ENCODE measurements around the gene FMNL2.
"Not testable (repeated sequence)": the region's sequence is repeated elsewhere in the genome, so short reads cannot be mapped to it uniquely, and the experiment has no call there.

FMNL2 gene

DNA sequence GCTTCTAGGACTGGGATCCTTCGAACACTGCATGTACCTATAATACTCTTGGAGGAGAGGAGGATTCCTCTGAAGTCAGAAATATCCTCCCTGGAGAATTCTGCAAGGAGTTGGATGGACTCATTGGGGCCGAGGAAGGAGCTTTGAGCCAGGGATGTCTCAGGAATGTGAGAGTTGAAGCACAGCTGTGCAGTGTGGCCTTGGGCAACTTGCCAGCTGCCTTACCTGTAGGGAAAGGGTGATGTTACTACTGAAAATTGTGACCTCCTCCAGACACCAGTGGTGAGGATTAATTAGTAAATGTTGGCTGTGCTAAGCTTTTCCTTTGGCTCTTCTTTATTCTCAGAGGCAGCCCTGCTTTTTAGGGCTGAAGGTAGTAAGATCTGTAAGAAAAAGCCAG, 41.4 kb downstream of the FMNL2 start:
- DNase-seq (ENCODE audit: low read depth): no peak

DNA sequence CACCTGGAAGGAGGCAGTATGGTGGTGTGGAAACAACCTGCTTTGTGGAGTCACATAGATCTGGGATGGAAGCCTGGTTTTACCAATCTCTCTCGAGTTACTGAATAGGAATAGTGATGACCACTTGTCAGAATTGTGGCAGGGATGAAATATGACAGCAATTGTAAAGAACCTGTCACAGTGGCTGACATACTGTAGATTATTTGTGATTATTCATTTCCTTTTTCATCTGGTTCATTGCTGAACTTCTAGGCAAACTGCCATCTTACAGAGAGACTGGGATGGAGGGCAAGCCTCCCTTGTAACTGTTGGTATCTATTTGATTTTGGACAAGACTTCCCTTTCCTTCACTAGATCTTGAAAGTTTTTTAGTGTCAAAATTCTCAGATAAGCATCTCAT, 42.0 kb downstream of the FMNL2 start:
- no peak for DNase-seq (ENCODE audit: low read depth)

GRCh38 chr2:152379089-152379488, 44.1 kb downstream of the FMNL2 start:
- no peak for DNase-seq (ENCODE audit: low read depth)

GRCh38 chr2:152380261-152381055, 45.5 kb downstream of the FMNL2 start:
- no peak for DNase-seq (ENCODE audit: low read depth)

DNA sequence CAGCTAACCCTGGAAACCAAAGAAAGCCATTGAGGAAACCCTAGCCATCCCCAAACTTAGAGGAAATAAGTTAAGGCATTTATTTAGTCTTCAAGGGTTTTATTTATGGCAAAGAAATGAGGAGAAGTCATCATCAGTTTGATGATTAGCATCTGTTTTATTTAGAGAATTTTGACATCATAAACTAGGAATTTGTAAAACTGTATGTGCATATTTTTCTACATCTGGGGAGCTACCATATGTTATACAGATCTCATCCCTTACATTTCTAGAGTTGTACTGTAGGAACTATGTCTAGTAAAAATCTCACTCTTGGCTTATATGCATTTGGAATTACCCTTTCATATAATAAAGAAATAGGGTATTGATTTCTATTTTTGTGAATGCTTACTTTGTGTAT, 48.7 kb downstream of the FMNL2 start:
- DNase-seq (ENCODE audit: low read depth): peak; percentile 50

GRCh38 chr2:152384992-152385391, 50.0 kb downstream of the FMNL2 start:
- no peak for DNase-seq (ENCODE audit: low read depth)

DNA sequence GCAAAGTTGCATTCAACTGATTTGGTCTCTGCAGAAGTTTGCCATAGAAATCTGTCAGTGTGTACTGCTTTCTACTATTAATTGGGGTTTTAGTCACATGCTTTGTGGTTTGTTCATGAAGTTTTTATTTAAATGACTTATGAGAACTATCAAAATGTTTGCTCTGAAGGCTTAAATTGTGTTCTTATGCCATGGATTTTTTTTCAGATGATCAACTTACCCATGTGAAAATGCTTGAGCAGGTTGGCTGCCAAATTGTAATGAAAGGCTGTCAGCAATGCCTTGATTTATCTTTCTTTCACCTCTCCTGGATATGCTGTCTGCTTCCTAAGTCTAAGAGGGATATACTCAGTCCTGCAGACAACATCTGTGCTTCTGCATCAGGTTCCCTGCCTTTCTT, 50.7 kb downstream of the FMNL2 start:
- no peak for DNase-seq (ENCODE audit: low read depth)

DNA sequence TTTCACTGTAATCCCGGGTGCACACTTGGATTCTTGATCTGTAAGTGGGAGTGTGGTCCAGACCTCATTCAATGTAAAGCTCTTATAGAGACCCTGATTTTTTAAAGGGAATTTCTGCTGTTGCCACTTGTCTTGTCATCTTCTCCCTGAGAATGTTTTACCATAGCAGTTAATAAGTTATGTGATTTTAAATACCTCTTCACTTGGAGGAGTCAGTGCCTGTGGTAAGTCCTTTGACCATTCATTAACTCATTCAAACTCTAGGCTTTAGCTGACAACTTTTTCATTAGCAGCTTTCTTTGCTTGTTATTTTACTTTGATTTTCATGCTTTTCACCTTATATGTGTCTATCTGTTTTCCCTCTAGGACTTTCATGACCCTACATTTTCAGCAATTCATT, 51.3 kb downstream of the FMNL2 start:
- DNase-seq (ENCODE audit: low read depth): no peak

DNA sequence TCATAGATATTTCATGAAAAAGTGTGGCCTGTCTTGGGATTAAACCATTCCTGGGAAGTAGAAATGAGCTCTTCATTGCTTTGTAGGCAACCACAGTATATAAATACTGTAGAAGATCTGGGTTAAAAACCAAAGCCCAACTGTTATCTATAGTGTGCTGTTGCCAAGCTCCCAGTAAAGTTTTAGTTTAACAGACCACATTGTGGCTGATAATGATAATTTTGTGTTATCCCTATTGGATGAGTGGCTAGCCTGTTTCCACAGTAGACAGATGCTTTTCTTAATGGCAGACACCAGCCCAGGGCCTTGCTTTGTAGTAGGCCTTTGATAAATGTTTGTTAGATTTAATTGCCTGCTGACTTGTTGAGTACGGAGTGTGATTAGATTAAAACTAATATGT, 52.1 kb downstream of the FMNL2 start:
- DNase-seq (ENCODE audit: low read depth): no peak

GRCh38 chr2:152388269-152388668, 53.3 kb downstream of the FMNL2 start:
- not testable (repeated sequence) for DNase-seq (ENCODE audit: low read depth)

DNA sequence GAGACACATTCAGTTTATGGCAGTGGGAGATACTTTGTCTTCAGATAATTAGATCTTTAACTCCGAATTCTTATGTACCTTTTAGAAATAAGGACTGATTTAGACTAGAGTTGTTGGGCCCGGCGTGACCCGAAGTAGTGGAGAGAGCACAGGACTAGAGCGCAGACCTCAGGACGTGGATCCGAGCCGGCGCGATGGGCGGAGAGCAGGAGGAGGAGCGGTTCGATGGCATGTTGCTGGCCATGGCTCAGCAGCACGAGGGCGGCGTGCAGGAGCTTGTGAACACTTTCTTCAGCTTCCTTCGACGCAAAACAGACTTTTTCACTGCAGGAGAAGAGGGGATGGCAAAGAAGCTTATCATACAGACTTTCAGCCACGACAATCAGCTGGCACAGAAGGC, 54.5 kb downstream of the FMNL2 start:
- DNase-seq (ENCODE audit: low read depth): no peak

- DNase-seq (ENCODE audit: low read depth): no peak
Observed at GRCh38 chr2:152390837-152391236, 55.9 kb downstream of the FMNL2 start.

DNA sequence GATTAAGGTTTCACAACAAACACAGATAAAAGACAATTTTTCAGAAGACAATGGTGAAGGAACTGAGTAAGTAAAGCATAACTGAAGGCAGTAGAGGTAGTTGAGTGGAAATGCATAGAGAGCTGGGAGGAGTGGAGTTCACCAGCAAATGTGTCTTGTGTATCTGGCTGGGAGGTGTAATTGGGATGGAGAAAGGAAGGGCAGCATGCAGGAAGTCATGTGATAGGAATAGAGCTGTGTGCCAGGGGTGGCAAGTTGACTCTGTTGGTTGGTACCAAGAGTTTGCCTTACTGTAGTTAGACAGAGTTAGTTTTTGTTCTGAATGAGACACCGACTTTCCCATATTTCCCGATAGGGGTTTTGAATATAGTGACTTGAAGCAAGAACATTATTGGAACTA, 56.3 kb downstream of the FMNL2 start:
- no peak for DNase-seq (ENCODE audit: low read depth)

DNA sequence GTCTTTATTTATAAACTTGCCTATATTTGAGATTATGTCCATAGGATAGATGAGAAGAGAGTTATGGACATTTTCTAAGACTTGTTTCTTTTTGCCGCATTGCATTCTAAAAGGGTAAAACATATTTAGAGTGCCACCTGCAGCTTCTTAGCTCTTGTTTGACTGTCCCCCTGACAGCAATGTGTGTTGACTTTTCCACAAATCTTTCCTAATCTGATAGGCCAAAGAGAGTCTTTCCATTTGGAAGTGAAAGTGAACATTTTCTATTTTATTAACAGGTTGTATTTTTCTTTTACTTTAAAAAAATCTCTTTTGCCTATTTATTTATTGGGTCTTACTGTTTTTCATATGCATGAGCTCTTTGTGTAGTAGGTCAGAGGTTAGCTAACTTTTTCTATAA, 58.4 kb downstream of the FMNL2 start:
- DNase-seq (ENCODE audit: low read depth): no peak

GRCh38 chr2:152394326-152394725, 59.4 kb downstream of the FMNL2 start:
- no peak for DNase-seq (ENCODE audit: low read depth)

GRCh38 chr2:152395103-152395502, 60.1 kb downstream of the FMNL2 start:
- DNase-seq (ENCODE audit: low read depth): peak; percentile 33

GRCh38 chr2:152395572-152395971, 60.6 kb downstream of the FMNL2 start:
- DNase-seq (ENCODE audit: low read depth): no peak

- peak; percentile 49 for DNase-seq (ENCODE audit: low read depth)
Observed at GRCh38 chr2:152396051-152396511, 61.1 kb downstream of the FMNL2 start.

DNA sequence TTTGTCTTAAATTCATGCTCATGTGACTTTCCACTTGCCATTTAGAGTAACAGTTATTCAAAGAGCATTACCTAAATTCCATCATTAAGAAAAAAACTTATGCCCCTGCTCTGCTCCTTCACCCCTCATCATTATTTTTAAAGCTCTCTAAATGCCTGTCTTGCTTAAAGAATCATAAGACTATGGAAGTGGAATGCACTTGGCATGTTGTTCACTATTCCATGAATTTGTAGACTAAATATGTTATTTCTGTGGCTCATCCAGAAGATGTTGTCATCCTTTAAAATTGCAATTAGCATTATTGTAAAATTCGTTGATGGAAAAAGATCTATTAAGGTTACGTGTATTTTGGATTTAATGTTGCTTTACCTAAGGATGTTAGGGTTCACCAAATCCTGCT, 61.8 kb downstream of the FMNL2 start:
- DNase-seq (ENCODE audit: low read depth): no peak

GRCh38 chr2:152399003-152399402, 64.0 kb downstream of the FMNL2 start:
- no peak for DNase-seq (ENCODE audit: low read depth)

GRCh38 chr2:152400607-152401214, 65.7 kb downstream of the FMNL2 start:
- DNase-seq (ENCODE audit: low read depth): no peak

DNA sequence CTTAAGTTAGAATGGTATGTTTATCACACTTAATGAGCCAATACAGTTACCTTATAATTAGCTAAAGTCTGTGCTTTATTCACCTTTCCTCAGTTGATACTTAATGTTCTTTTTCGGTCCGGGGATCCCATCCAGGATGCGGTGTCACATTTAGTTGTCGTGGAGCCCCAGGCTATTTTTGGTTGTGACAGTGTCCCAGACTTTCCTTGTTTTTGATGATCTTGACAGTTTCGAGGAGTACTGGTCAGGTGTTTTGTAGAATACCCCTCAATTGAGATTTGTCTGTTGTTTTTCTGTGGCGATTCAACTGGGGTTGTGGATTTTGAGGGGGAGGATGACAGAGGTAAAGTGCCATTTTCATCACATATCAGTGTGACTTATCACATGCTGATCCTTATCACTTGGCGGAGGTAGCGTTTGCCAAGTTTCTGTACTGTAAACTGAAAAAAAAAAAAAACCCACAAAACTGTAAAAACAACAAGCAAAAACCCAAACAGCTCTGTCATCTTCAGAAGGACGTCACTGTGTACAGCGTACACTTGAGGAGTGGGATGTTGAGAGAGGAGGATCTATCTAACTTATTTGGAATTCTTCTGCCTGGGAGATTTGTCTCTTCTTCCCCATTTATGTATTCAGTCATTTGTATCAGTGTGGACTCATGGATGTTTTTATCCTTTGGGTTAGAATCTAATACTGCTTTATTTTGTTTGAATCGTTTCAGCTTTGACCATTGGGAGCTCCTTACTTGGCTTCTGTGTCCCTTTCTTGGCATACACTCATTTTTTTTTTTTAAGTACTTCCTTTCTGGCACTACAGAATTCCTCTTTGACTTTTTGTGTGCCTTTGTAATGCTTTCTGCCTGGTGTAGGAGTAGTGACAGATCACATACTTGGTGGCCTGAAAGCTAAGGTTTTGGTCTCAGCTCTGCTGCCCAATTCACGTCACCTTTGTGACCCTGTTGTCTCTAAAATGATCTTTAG, 68.1 kb downstream of the FMNL2 start:
- DNase-seq (ENCODE audit: low read depth): peak; percentile 60

All from iris pigment epithelial cell (primary cell).